Stimulated activated naive CD4-positive, alpha-beta T cell (primary cell): ENCODE results near the gene ACTG1.

Experiments used
- DNase-seq, 6 experiments: peaks; one replicate each; lab custom pipeline; 2025; lab: John Stamatoyannopoulos, UW

The ACTG1 gene

GRCh38 chr17:81545160-81545949 is 32.8 kb upstream of the ACTG1 start:
- no peak for DNase-seq

GRCh38 chr17:81544281-81544974 is 31.8 kb upstream of the ACTG1 start:
- DNase-seq: no peak

- DNase-seq: no peak
Observed at GRCh38 chr17:81543756-81544155, 31.2 kb upstream of the ACTG1 start.

- DNase-seq: no peak
Observed at GRCh38 chr17:81543339-81543675, 30.7 kb upstream of the ACTG1 start.

- no peak for DNase-seq
Observed at GRCh38 chr17:81542431-81543338, 30.1 kb upstream of the ACTG1 start.

- no peak for DNase-seq
Observed at GRCh38 chr17:81541123-81541522, 28.5 kb upstream of the ACTG1 start.

- DNase-seq: no peak
Observed at GRCh38 chr17:81540676-81541027, 28.1 kb upstream of the ACTG1 start.

- DNase-seq: no peak
Observed at GRCh38 chr17:81539961-81540675, 27.5 kb upstream of the ACTG1 start.

GRCh38 chr17:81539571-81539900 is 26.9 kb upstream of the ACTG1 start:
- no peak for DNase-seq

GRCh38 chr17:81538651-81539570 is 26.3 kb upstream of the ACTG1 start:
- no peak for DNase-seq

- no peak for DNase-seq
Observed at GRCh38 chr17:81537856-81538555, 25.4 kb upstream of the ACTG1 start.

GRCh38 chr17:81537343-81537855 is 24.8 kb upstream of the ACTG1 start:
- peak in 5 of 6 experiments; percentile 18 to 26 (median 22) for DNase-seq

GRCh38 chr17:81536299-81537290 is 24.0 kb upstream of the ACTG1 start:
- no peak for DNase-seq

GRCh38 chr17:81535480-81536298 is 23.1 kb upstream of the ACTG1 start:
- no peak for DNase-seq

GRCh38 chr17:81535007-81535328 is 22.4 kb upstream of the ACTG1 start:
- DNase-seq: no peak

GRCh38 chr17:81534157-81535006 is 21.8 kb upstream of the ACTG1 start:
- no peak for DNase-seq
